Measurements from ENCODE around the gene VNN1.

The VNN1 gene

DNA sequence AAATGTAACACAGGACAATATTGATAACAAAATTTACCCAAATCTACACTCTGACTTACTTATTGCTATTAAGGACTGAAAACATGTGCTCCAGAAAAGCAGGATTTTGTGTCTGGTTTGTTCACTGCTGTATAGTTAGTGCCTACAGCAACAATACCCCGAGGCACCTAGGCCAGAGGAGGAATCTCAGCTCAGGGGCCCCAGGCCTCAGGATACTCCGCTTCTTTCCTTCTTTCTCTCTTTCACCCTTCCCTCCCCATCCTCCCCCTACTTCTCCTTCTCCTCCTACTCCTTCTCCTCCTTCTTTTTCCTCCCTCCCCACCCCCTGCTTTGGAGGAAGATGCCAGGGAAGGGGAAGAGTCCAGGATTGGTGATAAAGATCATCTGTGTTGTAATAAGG is 44.8 kb upstream of the VNN1 start:
- Histone ChIP-seq H3F3A (ENCODE audit: insufficient read depth, low read length) (peaks cover 3% of the 10 kb centered on the region; the same call in 1 of the 2 replicates), H3K4me2 (ENCODE audit: low read length) (peak overlapping the region; percentile 24; the same call in 1 of the 2 replicates), H3K4me3 (ENCODE audit: low read depth, low read length, poor library complexity, severe bottlenecking) (no peak overlapping the region), H3K27me3 (ENCODE audit: insufficient read depth, low read length) (no peaks in the 10 kb centered on the region), H2AFZ (ENCODE audit: low read length) (no peak overlapping the region), H3K36me3 (ENCODE audit: insufficient read depth, low read length) (peaks cover 4% of the 10 kb centered on the region; the same call in 1 of the 2 replicates), H3K9me2 (ENCODE audit: low read depth, low read length) (no peaks in the 10 kb centered on the region), H3K79me2 (ENCODE audit: insufficient read depth, low read length) (peaks cover 18% of the 10 kb centered on the region), H3K27ac (ENCODE audit: low read depth, low read length, poor library complexity, severe bottlenecking) (peak overlapping the region; percentile 84), H4K20me1 (ENCODE audit: insufficient read depth, low read length) (no peaks in the 10 kb centered on the region), H3K9ac (ENCODE audit: low read length) (no peak overlapping the region; the same call in 1 of the 2 replicates), H3K4me1 (ENCODE audit: insufficient read depth, low read length, severe bottlenecking) (peaks cover 80% of the 10 kb centered on the region), H3K9me3 (ENCODE audit: low read length) (no peaks in the 10 kb centered on the region)
- TF ChIP-seq EZH2 (IDR thresholded peaks at IDR 0.05; ENCODE audit: borderline replicate concordance, low read length), result no peak
- TF ChIP-seq, protein P1, sequence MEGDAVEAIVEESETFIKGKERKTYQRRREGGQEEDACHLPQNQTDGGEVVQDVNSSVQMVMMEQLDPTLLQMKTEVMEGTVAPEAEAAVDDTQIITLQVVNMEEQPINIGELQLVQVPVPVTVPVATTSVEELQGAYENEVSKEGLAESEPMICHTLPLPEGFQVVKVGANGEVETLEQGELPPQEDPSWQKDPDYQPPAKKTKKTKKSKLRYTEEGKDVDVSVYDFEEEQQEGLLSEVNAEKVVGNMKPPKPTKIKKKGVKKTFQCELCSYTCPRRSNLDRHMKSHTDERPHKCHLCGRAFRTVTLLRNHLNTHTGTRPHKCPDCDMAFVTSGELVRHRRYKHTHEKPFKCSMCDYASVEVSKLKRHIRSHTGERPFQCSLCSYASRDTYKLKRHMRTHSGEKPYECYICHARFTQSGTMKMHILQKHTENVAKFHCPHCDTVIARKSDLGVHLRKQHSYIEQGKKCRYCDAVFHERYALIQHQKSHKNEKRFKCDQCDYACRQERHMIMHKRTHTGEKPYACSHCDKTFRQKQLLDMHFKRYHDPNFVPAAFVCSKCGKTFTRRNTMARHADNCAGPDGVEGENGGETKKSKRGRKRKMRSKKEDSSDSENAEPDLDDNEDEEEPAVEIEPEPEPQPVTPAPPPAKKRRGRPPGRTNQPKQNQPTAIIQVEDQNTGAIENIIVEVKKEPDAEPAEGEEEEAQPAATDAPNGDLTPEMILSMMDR (IDR thresholded peaks at IDR 0.05; ENCODE audit: low read length), result no peak

DNA sequence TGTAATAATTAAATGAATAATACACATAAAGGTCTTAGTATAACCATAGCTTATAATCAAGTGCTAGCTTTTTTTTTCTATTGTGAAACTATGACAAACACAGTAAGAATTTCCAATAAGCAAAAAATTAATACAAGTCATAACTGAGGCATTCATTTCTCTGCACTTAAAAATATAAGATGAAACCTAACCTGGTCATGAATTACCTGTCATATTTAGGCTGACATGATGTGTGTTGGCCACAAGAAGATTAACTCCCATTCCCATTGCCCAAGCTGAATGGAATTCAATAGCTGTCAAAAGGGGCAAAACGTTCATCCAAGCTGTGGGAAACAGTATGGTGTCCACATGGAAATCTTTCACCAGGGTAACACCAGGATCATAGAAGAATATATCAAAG is 38.4 kb upstream of the VNN1 start:
- H3K4me2 ChIP-seq (ENCODE audit: low read length), result no peak overlapping the region
- peaks cover 19% of the 10 kb centered on the region for H3K4me1 ChIP-seq (ENCODE audit: insufficient read depth, low read length, severe bottlenecking)

DNA sequence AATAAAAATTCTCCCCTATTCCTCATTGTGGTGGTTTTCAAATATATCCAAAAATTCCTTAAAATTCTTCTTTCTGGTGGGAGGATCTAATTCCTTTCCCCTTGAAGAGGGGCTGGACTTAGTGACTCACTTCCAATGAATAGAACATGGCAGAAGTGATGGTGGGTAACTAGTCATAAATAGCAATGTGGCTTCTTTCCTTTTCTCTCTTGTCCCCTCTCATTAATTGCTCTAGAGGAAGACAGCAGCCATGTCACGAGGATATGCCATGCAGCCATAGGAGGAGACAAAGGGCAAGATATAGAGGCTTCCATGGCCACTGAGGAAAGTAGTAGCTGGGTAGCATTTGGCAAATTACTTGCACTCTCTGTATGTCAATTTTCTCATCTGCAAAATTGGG is 38.0 kb upstream of the VNN1 start:
- Histone ChIP-seq H3K4me1 (ENCODE audit: insufficient read depth, low read length, severe bottlenecking) (peaks cover 15% of the 10 kb centered on the region), H3K27me3 (ENCODE audit: insufficient read depth, low read length) (no peaks in the 10 kb centered on the region), H3K27ac (ENCODE audit: low read depth, low read length, poor library complexity, severe bottlenecking) (no peak overlapping the region), H3K4me2 (ENCODE audit: low read length) (no peak overlapping the region), H3K9ac (ENCODE audit: low read length) (no peak overlapping the region), H3K9me3 (ENCODE audit: low read length) (no peaks in the 10 kb centered on the region), H3K9me2 (ENCODE audit: low read depth, low read length) (no peaks in the 10 kb centered on the region), H3F3A (ENCODE audit: insufficient read depth, low read length) (no peaks in the 10 kb centered on the region), H3K36me3 (ENCODE audit: insufficient read depth, low read length) (peaks cover 52% of the 10 kb centered on the region), H2AFZ (ENCODE audit: low read length) (no peak overlapping the region), H4K20me1 (ENCODE audit: insufficient read depth, low read length) (no peaks in the 10 kb centered on the region), H3K4me3 (ENCODE audit: low read depth, low read length, poor library complexity, severe bottlenecking) (no peak overlapping the region), H3K79me2 (ENCODE audit: insufficient read depth, low read length) (no peaks in the 10 kb centered on the region)
- TF ChIP-seq, protein P1 (IDR thresholded peaks at IDR 0.05; ENCODE audit: low read length), result no peak
- no peak for TF ChIP-seq EZH2 (IDR thresholded peaks at IDR 0.05; ENCODE audit: borderline replicate concordance, low read length)

More for the DNA sequence above, 38.4 kb upstream of the VNN1 start:
- Histone ChIP-seq H3F3A (ENCODE audit: insufficient read depth, low read length) (no peaks in the 10 kb centered on the region), H3K9ac (ENCODE audit: low read length) (no peak overlapping the region), H2AFZ (ENCODE audit: low read length) (no peak overlapping the region), H4K20me1 (ENCODE audit: insufficient read depth, low read length) (no peaks in the 10 kb centered on the region), H3K27me3 (ENCODE audit: insufficient read depth, low read length) (no peaks in the 10 kb centered on the region), H3K9me3 (ENCODE audit: low read length) (no peaks in the 10 kb centered on the region), H3K4me3 (ENCODE audit: low read depth, low read length, poor library complexity, severe bottlenecking) (no peak overlapping the region), H3K27ac (ENCODE audit: low read depth, low read length, poor library complexity, severe bottlenecking) (no peak overlapping the region), H3K36me3 (ENCODE audit: insufficient read depth, low read length) (peaks cover 48% of the 10 kb centered on the region), H3K9me2 (ENCODE audit: low read depth, low read length) (no peaks in the 10 kb centered on the region), H3K79me2 (ENCODE audit: insufficient read depth, low read length) (no peaks in the 10 kb centered on the region)
- TF ChIP-seq, protein P1 (IDR thresholded peaks at IDR 0.05; ENCODE audit: low read length), result no peak
- TF ChIP-seq EZH2 (IDR thresholded peaks at IDR 0.05; ENCODE audit: borderline replicate concordance, low read length), result no peak
